SK-N-DZ (cell line): Measurements from ENCODE around the gene ZFAND5.

ENCODE experiments used
- DNase-seq: peaks from one replicate; pipeline ENCODE4 v3.0.0-alpha.2; 2015; ENCODE audit warnings: low spot score

Gene ZFAND5

DNA sequence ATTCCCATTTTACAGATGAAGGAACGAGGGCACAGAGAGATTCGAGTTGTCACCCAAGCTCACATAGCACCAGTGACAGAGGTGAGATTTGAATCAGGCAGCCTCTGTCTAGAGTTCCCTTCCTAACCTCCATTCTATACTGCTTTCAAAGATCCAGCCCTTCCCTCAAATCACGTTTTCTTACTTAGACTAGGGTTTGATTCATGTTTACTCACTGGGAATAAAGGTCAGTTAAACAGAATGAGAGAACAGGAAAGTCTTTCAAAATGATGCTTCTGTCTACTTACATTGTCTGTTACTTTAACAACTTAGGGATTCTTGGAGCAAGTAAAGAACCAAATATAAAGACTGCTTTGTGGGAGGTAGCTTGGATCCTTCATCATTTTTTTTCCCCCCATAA is 40.0 kb downstream of the ZFAND5 start:
- DNase-seq = no peak

DNA sequence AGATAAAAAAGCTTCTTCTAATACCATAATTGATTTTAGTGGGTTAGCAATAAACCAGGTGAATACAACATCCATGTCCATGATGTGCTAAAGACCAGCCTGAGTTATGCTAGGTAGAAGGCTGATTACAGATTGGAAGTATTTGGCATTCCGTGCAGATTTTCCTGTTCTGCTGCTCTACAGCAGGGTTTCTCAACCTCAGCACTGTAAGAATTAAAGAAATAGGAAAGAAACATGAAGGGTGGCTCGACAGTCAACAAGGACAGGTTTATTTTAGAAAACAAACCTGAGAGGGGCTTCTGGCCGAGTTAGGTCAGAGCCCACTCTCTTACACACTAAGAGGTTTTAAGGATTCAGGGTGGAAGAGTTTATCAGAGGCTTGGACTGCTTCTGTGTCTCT is 42.3 kb downstream of the ZFAND5 start:
- DNase-seq = no peak

- DNase-seq = no peak
These were observed 42.7 kb downstream of the ZFAND5 start for GRCh38 chr9:72322259-72322658.

GRCh38 chr9:72315510-72316311 is 49.3 kb downstream of the ZFAND5 start:
- no peak for DNase-seq

DNA sequence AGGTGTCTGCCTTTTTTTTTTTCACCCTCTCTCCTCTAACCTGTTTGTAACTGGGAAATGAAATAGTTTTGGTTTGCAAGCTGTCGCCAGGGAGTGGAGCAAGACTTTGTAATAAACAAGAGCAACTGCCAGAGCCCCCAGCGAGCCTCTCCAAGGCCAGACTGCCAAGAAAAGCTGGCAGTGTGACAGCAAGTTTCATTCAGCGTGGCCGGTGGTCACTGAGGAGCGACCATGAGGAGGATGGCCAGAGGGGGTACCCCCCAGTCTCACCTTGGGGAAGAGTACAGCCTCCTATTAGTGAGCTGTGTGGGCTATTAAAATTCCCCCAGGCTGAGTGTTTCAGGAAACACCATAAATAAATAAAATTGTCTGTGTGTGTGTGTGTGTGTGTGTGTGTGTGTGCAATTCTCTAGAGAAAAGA is 49.9 kb downstream of the ZFAND5 start:
- DNase-seq = no peak

- no peak for DNase-seq
These were observed 51.5 kb downstream of the ZFAND5 start for GRCh38 chr9:72313507-72313906.

DNA sequence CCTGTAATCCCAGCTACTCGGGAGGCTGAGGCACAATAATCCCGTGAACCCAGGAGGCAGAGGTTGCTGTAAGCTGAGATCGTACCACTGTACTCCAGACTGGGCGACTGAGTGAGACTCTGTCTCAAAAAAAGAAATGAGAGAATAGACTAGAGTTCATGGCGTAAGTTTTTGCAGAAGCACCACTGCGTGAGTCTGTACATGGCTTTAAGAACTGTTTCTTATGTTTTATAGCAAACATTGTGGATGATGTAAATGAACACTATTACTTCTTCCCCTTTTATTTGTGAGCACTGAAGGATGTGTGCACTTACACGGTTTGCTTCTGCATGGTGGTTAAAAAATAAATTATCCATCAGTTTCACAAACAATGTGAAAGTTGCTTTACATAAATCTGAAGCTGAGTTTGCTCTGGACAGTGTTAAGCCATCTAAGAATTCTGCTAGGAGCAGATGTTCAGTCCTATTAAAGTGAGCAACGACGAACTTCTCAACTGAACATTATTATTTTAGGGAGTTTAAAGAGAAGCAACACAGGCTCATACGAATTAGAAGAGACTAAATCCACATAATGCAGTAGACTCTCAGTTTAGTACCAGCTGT is 52.5 kb downstream of the ZFAND5 start:
- DNase-seq = no peak

DNA sequence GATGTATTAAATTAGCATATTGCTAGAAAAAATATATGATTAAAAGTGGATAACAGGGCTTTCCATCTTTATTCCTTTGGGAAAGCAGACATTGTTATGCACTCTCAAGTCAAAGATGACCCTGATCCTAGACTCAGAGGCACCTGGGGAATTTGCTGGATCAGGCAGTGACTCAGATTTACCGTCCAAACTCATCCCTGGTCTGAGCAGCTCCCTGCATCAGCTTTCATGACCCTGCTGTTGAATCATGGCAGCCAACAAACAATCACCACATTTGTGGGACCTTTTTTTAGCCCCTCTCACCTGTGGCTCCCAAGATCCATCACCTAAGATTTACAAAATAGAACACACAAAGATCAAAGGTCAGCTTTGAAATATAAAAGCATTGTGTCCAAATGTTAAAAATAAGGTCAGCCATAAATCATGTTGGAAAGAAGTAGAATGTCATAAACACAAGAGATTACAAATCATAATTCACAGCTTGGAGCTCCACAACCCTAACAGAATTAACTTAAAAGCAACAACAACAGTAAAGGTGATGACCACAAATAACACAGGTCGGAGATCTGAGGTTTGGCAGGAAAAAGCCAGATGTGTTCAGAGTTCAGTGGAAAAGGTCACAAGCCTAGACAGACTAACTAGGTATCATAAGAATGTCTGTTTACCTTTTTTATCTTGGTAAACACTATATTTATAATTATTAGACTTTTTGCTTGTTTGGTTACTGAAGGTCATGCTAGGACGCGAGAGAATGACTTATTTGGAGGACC is 55.5 kb downstream of the ZFAND5 start:
- DNase-seq = no peak

- no peak for DNase-seq
These were observed 58.2 kb downstream of the ZFAND5 start for GRCh38 chr9:72306761-72307160.

DNA sequence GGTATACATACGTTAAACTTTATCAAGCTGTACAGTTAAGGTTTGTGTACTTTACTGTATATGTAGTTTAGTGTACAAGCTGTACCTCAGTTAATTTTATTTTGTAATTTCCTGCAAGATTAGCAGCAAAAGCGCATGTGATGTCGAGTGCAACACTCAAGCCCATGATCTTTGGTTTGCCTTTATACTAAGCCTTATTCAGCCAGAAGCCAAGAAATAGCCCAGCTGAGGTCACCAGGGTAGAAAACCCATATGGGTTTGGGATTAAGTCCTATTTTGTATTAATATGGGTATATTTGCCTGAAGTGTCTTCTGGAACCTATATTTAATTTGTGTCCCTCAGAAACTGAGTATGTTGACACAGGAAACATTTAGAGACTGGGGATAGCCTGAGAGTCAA is 59.3 kb downstream of the ZFAND5 start:
- DNase-seq = no peak

DNA sequence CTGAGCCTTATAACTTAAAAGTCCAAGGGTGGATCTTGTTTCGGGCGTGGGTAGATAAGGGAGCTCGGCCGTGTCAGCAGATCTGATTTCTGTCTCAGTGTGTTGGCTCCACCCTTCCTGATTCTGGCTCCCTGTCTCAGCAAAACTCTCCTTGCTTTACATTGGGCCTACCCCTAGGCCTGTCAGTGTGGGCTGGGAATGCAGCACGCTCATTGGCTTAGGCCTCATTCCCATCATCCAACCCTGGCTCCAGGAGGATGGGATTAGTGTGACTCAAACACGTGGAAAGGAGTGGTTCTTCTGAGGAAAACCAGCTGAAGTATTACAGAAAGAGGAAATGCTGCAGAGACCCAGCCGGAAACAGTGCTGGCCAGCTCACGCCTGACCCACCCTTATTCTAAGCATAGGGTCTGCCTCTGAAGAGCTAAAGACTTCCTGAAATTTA is 59.9 kb downstream of the ZFAND5 start:
- peak; percentile 68 for DNase-seq

GRCh38 chr9:72304538-72304937 is 60.5 kb downstream of the ZFAND5 start:
- DNase-seq = no peak
